ENCODE measurements around the gene KIF19.

KIF19 gene

DNA sequence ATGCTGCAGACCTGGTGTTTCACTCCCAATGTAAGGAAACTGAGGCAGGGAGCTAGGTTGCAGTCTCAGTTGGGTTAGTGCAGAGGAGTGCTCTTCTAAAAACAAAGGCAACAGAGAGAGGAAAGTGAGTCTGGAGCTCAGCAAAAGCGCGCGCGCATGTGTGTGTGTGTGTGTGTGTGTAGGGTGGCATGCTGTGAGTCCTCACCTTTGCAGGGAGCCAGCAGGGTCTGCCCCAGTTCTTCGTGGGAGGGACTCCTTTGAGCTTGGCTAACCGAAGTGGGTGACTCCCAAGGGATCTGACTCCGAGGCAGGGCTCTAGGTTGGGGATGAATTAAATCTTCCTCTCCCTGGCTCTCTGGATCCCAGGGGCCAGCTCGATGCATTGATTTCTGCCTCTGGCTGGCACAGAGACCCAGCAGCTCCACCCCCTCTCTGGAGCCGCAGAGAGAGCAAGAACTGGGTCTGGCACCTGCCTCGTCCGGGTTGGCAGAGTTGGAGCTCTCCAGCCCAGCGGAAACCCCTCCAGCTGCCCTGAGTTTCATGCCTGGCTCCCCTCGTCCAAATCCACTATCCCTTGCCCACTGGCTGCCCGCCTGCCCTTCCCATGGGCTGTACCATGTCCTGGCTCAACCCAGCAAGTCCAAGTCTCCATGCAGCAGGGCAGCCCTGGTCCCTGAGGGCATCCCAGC is 36.9 kb downstream of the KIF19 start:
- peak; percentile 58 for DNase-seq (ENCODE audit: low spot score)

DNA sequence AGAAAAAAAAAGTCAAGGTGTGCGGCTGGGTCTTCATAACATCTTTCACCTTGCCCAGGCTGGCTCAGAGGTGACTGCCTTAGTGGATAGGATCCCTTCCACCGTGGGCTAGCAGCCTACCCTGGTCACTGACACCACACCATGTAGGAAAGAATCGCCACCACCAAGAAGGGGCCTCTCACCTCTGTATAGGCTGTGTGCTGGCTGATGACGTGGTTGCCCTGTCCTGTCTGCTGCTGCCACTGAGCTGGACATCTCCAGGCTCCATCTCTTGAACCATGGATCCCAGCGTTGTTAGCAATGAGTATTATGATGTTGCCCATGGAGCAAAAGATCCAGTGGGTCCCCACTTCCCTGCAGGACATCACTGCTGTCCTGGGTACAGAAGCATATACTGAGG is 41.2 kb downstream of the KIF19 start, which contains the start of gene GPR142:
GPR142 (plus strand) TSS at position 301 of the 400 bp plus-strand sequence. CDS start 2,035 bp downstream, outside the sequence.
- DNase-seq (ENCODE audit: low spot score) = no peak

DNA sequence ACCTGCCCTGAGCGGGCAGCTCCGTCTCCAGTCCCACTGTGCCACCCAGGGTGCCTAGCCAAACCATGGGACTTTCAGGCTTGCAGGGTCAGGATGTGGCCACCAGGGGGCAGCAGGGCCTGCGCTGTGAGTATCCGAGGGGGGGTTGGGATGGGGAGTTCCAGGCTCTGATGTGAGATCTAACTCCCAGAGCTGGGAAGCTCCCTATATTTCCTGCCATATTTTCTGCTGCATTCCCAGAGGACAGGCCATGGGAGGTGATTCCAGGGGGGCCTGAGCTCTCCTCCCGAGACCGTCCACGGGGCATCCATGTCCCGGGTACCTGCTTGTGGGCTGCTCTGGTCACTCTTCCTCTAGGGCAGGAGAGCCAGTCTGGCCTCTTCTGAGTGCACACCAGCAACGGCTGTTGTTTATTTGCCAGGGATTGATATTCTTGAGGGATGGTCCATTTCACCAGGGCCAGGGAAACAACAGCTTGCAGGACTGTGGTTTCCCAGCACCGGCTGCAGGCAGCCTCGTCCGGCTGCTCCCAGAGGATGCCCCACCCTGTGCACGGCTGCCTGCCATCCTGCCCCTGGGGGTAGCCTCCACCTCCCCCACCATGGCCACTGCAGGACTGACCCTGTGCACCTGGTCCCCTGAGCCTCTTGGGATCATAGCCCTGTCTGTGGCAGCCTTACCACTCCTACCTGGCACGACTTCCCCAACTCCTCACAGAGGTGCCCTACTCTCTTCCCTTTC is 42.5 kb downstream of the KIF19 start:
- DNase-seq (ENCODE audit: low spot score) = peak; percentile 81

DNA sequence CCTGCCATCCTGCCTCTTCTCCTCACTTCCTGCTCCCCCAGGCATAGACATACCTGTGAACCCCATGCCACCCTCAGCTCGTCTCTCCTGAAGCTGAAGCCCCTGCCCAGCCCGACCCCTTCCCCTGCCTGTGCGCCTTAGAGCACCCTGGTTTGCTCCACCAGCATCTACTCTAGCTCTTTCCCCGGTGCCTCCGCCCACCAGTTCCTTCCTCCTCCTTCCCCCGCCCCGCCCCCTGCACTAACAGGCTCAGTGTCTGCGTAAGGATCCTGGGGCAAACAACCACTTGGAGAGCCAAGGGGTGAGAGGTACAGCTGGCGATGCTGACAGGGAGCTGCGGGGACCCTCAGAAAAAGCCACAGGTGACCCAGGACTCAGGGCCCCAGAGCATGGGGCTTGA is 43.2 kb downstream of the KIF19 start:
- DNase-seq (ENCODE audit: low spot score) = no peak

DNA sequence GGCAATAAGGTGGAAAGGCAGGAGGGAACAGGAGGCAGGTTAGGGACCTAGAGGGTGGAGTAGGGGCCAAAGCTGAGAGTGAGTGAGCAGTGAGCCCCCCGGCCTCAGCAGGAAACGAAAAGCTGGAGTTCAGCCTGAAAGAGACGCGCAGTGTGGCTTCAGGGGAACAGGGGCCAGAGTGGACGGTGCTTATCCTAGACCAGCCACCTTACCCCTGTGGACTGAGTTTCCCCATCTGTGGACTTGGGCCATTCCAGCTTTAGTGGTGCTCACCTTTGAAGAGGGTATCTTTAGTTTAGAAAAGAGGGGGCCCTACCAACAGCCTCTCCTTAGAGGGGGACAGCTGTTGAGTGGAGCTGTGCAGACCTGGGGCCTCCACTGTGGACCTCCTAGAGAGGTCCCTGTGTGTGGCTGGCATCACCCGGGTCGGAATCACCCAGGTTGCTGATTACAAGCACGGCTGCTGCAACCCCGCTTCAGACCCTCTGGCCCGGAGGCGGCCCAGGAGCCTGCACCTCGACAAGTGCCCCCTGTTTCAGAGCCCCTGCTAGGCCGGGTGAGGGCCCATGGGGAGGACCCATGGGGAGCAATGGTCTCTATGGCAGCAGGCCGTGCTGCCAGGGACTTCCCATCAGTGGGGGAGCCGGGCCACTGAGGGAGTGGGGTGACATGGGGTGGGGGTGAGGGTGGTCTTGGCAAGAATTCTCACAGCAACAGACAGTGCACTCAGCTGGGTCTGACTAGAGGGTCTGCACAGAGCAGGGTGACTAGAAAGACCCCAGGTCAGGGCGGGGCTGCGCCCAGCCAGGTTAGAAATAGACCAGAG is 43.9 kb downstream of the KIF19 start:
- DNase-seq (ENCODE audit: low spot score) = no peak

DNA sequence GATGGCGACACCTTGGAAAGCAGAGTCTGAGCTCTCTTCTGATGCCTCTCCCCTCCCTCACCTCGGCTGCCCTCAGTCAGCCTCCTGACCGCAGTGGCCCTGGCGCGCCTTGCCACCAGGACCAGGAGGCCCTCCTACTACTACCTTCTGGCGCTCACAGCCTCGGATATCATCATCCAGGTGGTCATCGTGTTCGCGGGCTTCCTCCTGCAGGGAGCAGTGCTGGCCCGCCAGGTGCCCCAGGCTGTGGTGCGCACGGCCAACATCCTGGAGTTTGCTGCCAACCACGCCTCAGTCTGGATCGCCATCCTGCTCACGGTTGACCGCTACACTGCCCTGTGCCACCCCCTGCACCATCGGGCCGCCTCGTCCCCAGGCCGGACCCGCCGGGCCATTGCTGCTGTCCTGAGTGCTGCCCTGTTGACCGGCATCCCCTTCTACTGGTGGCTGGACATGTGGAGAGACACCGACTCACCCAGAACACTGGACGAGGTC is 45.7 kb downstream of the KIF19 start:
- no peak for DNase-seq (ENCODE audit: low spot score)

DNA sequence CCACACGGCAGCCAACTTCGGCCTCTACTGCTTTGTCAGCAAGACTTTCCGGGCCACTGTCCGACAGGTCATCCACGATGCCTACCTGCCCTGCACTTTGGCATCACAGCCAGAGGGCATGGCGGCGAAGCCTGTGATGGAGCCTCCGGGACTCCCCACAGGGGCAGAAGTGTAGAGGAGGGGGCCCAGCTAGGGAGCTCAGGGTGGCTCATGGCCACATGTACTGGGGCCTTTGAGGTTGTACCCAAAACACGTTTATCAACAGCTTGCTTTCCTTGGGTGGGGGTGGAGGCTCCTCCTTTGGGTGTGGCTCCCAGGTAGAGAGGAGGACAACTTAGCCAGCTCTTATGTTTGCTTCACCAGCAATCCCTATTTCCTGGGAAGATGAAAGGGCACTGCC is 46.4 kb downstream of the KIF19 start:
- no peak for DNase-seq (ENCODE audit: low spot score)

DNA sequence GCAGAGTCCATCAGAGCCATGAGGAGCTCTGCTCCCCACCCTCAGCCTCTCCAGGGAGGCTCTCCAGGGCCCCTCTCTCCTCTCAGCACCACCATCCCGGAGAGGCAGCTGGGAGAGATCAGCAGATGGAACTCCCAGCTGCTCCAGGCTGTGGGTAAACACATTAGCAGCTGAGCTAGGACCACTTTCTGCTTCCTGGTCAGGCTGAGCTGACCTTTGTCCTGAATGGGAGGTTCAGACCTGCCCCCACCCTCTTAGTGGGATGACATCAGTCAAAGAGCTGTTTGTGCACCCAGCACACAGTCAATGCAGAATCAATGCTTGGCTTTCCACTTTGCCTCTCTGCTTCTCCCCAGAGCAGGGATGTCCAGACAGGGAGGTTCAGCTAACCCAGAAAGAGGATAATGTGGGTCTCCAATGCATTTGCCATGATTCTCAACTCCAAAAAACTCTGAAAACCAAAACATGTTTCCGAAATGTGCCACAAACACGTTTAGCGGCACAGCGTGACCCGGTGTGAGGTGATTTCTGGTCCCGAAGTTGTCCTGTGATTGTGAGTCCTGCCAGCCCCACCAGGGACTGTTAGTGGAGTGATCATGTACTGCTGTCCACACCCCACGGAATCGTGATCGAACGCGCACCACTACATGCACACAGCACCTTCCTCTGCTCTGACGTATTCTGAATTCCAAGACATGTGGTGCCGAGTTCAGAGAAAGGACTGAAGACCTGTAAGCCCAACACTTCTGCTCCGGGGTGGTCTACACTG is 48.0 kb downstream of the KIF19 start:
- DNase-seq (ENCODE audit: low spot score) = peak; percentile 94

DNA sequence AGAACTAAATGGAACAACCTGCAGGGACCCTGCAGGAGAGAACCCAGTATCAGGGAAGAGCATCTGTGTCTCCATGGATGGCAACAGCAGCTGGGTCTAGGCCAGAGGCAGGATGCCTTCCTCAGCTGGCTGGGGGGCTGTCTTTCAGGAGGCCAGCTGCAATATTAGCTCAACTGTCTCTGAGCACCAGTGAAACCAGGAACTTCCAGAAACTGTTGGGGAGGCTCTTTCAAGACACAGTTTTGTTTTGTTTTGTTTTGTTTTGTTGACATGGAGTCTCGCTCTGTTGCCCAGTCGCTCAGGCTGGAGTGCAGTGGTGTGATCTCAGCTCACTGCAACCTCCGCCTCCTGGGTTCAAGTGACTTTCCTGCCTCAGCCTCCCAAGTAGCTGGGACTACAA is 48.8 kb downstream of the KIF19 start:
- DNase-seq (ENCODE audit: low spot score) = no peak

DNA sequence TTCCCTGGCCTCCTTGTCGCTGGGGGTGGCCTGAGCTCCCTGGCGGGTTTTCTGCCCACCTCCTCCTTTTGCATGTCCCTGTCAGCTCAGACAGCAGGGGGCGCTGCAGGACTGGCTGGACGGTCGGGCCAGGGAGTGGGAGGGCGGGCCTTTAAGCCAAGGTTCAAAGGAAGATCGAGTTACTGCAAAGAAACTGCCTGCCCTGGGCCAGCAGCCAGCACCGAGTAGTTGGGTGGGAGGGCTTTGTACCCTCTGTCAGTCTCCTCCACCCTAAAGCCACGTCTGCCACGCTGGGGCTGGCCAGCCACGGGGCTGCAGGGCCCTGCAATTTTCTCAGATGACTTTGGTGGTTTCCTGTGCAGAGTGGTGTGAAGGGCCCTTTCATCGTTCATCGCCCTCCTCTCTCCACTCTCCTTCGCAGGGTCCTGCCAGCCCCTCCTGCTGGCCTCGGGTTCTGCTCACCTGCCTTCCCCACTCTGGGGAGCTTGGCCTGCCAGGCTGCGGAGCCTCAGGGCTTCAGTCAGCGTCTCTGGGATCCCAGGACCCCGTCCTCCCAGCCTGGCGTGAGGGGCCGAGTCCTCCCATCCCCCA is 53.6 kb downstream of the KIF19 start:
- peak; percentile 81 for DNase-seq (ENCODE audit: low spot score)

DNA sequence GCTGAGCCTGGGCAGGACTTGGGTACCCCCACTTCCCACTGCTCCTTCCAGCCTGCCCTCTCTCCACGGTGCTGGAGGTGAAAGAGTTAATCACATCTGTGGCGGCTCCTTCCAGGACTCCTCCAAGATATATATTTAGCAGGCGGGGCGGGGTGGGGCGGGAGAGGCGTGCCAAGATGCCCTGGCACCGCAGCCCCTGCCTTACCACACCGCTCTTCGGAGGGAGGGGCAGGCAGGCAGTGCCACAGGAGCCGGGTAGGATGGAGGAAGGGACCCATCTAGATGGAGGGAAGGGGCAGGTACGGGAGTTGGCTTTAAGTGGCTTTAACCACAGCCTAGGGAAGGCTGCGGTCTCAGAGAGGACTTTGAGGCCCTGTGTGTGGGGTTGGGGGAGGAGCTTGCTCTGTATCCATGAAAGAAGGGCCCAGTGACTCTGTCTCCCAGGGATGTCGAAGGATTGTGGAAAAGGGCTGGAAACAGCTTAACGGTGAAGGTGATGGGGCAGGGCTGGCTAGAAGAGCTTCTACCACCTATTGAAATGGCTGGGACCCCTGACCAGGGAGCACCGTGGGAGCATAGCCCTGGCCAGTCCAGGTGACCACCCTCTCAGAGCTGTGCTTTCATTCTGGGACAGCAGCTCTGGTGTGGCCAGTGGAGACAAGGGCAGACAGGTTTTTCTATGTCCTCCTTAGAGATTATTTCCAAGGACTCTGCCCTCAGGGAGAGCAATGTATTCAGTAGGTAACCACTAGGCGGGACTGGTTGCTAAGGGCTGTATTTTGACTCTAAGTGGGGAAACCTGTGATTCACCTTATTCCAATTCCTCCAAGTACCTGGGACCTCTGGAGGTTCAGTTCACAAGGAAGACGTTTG is 54.3 kb downstream of the KIF19 start:
- no peak for DNase-seq (ENCODE audit: low spot score)

DNA sequence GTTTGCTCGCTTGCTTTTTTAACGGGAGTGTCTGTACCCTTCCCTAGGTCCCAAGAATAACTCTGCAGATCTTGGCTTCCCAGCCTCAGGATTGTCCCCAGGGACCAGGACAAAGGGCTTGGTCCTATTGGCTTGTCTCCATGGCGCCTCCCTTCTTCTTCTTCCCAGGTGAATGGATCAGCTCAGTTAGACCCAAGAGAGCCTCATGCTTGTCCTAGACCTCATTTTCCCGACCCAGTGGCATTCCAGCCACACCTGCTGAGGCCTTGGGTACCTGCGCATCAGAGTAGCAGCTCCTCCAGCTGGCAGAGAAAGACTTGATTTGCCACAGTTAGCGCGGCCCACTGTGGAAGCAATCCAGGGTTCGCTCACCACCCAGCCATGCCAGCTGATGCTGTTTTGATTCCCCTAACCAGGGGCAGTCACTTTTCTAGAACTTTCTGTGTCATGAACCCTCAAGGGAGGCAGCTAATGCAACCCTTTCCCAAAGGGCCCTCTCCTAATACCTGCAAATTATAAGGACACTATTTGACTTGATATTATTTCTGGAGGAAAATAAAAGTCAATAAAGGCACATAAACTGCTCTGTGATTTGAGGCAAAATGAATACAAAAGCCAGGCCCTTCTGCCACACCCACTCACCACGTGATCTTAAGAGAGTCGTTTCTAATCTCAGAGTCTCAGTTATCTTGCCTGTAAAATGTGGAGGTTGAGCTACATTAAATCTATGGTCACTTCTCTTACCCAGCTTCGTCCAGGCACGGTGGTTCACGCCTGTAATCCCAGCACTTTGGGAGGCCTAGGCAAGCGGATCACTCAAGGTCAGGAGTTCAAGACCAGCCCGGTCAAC is 55.2 kb downstream of the KIF19 start:
- DNase-seq (ENCODE audit: low spot score) = no peak

DNA sequence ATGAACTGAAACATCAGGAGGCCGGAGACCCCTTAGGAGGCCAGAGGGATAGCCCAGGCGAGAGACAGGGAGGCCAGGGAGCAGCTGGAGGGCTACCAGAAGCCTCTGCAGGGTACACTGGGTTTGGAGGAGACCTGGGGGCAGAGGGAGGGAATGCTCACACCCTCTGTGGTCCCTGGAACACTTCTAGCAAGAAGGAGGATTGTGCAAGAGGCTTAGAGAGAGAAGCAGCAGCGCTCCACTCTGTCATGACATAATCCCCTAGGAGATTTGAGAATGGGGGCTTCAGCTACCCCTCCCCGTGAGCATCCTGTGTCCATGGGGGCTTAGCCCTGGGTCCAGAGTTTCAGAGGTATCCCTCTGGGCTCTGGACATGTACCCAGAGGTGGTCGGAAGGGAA is 57.1 kb downstream of the KIF19 start:
- no peak for DNase-seq (ENCODE audit: low spot score)

DNA sequence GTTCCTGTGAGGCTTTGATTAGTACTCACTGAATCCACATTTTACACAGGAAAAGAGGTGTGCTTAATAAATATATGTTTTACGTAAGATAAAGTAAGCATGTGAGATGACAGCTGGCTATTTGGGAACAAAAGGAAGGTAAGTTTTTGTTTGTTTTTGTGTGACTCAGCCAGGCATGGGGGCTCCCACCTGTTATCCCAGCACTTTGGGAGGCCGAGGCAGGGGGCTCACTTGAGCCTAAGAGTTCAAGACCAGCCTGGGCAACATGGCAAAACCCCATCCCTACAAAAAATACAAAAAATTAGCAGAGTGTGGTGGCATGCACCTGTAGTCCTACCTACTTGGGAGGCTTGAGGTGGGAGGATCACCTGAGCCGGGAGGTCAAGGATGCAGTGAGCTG is 59.2 kb downstream of the KIF19 start:
- no peak for DNase-seq (ENCODE audit: low spot score)

DNA sequence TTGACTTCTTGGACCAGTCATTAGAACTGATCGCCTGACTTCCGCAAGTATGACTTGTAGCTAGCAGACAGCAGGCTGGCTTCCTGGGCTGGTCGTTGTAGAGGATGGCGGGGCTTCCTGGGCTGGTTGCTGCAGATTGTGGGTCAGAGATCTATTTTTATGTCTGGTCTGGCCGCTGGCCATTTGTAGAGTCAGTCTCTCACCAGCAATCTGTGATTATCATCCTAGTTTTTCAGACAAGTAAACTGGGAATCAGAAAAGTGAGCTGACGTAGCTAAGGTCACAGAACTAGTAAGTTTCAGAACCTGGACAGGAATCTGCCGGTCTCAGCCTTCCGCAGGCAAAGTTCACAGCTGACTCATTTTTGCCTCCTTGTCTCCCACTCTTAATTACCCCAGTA is 60.4 kb downstream of the KIF19 start:
- no peak for DNase-seq (ENCODE audit: low spot score)

DNA sequence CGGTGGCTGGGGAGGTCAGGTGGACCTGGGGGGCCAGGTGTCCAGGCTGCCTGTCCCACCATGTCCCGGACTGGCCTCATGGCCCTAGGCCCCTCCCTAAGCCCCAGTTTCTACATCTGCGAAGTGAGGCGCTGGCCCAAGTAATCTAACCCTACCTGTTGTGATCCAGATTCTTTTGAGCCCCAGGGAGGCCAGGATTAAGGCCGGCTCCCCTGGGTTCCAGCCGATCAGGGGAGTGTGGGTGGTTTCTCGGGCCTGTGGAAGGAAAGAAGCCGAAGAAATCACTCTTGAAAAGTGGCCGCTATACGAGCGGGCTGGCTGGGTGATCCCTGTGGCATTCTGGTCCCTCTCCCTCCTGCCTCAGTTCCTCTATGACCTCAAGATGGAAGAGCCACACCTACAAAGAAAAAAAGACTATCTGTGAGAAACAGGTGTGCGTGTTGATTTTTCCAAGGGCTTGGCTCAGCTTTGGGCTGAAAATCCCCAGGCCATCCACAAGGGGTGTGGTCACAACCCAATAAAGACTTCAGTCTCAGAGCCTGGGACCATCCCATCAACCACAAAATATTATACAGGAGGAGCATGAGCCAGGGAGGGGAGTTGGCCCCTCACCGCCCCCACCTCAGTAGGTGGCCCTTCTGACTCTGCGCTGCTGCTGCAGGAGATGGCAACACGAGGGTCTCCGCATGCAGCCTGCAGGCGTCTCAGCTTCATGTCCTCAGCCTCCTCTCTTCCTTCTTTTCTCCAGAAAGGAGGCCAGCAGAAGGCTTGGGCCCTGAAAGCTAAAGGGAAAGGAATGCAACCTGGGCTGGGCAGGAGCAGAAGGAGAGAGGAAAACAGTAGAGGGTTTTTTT is 61.6 kb downstream of the KIF19 start:
- DNase-seq (ENCODE audit: low spot score) = no peak

DNA sequence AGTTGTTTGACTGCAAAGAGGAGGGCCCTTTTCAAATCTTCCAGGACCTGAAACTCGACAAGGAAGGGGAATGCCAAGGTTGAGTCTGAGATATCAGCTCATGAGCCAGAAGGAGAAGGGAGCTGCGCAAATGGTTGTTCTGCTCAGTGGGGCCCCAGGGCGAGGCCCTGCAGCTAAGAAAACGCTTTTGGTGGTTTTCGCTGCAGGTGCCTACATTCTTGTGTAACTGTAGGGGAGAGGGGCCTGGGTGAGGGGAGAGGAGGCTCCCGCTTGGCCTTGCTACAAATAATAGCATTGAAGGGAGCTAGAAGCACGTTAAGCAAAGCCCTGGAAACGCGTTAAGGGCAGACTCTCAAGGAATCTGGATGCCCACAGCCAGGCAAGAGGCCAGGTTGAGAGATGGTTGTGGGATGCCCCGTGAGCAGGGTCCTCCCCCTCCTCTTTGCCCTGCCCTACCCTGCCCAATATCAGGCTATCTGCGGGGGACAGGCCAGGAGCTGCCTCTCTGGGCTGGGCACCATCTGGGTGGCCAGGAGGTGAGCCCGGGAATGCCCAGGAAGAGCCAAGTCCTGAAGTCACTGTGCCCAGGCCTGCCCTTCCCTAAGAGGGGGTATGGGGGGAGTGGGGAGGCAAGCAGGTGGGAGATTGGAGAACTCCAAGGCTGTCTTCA is 63.2 kb downstream of the KIF19 start:
- no peak for DNase-seq (ENCODE audit: low spot score)
